Renal cortical epithelial cell (primary cell): ENCODE measurements around the gene VPS25. TPM values are rescaled to one million over a fixed set of nuclear protein-coding genes. Genes with fewer than 3 reads are reported as not detected.
"Not testable (repeated sequence)": the region's sequence is repeated elsewhere in the genome, so short reads cannot be mapped to it uniquely, and the experiment has no call there.

ENCODE experiments used
- DNase-seq: peaks from one replicate; pipeline ENCODE4 v3.0.0-alpha.2; 2011; ENCODE audit warnings: low read depth
- total RNA-seq: library from RNA; depleted of rRNA; stranded (reverse); fragments of >200 nt; gene quantifications from 2 replicates; pipeline ENCODE4 v1.2.3, GENCODE V29; 2014

The VPS25 gene
- total RNA-seq = 70.5 and 148 TPM in 2 replicates

DNA sequence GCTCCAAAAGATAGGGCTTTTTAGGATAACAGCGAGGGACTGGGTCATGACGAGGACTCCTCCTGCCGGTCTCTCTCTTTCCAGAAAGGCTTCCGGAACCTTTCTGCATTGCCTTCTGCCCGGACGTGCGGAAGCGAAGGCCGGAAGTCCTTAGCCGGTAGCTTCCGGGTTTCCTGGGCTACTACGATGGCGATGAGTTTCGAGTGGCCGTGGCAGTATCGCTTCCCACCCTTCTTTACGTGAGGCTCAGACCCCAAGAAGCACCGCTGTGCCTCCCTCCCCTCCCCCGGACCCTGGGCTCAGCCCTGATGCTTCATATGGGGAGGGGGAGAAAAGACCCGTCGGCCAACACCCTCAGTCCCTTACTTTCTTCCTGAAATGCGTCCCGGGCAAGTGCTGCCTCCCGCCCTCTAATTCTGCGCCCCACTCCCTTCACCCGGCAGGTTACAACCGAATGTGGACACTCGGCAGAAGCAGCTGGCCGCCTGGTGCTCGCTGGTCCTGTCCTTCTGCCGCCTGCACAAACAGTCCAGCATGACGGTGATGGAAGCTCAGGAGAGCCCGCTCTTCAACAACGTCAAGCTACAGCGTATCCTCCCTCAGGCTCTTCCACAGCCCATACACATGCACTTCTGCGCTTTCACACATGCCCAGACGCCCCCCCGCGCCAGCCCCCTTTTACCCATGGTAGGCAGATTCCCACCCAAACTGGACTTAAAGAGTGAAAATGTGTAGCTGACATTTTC, at the start of gene VPS25:
Gene VPS25, plus strand, starts transcription at position 160 of the 746 bp plus-strand sequence. Its CDS starts 27 bp downstream, at position 187.
- DNase-seq = peak; percentile 71

DNA sequence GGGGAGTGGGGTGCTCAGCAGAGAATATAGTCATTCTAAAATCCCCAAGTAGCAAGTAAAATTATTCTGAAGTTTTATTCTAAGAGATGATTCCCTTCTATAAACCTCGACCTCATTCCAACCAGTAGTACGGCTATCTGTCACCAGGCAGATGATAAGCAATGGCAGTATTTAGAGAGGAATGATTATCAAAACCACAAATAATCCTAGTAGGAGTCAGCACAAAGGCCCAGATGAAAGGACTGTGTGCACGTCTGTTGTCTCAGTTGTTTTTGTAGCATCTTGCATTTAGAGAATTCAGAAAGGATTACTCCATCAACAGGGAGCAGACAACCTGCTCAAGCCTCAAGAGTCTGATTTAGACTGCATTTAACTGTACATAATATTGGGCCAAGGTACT, 49.6 kb upstream of the VPS25 start:
- no peak for DNase-seq

- no peak for DNase-seq
Observed at GRCh38 chr17:42725143-42725542, 48.1 kb upstream of the VPS25 start.

GRCh38 chr17:42740699-42741098, 32.5 kb upstream of the VPS25 start:
- DNase-seq = no peak

DNA sequence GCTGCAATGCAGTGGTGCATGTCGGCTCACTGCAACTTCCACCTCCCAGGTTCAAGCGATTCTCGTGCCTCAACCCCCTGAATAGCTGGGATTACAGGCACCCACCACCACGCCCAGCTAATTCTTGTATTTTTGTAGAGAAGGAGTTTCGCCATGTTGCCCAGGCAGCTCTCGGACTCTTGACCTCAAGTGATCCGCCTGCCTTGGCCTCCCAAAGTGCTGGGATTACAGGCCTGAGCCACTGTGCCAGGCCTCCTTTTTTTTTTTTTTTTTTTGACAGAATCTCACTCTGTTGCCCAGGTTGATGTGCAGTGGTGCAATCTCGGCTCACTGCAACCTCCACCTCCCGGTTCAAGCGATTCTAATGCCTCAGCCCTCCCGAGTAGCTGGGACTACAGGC, 30.3 kb upstream of the VPS25 start:
- DNase-seq = not testable (repeated sequence)

DNA sequence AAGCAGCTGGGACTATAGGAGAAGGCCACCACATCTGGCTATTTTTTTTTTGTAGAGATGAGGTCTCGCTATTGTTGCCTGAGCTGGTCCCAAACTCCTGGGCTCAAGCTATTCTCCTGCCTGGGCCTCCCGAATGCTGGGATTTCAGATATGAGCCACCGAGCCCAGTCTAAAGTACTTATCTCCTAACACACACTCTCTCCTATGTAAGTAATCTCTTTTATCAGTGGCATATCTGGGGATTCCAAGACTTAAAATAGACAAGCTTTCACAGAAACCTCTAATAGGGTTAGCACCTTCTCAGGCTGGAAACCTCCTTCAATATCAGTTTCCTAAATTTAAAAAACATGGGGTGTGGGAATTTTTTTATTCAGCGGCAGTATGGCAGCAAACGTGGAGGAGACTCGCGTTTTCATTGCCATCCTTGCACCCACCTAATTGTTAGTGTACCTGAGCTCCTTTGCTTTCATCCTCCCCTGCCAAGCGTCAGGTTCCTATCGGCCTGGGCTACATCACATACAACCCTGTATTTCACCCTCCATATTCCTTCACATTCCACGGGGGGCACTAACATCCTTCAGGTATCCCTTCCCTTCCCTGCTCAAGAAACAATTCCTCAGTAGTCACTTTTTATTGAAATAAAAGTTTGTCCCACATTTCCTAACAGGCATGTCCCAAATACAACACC, 29.5 kb upstream of the VPS25 start:
- no peak for DNase-seq

DNA sequence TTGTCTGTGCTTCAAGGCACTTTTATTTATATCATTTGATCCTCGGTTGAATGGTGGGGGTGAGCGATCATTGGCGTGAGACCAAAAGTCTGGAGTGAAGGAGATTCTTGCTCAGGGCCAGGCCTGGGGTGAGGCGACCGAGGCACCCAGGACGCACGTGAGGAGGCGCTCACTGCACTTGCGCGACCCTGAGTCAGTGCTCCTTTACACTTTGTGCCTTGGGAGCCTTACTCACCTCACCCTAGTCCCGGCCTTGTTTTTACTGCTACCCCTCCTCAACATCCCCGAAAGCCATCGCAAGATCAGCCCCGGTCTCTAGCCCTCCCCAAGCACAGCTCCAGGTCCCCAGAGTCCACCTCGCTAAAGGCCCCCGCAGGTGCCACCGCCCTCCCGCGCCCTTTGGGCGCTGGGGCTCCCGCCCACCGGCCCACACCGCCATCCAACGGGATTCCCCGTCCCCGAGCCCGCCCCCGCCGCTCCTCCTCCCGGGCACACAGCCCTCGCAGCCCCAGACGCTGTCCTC, 28.9 kb upstream of the VPS25 start:
- DNase-seq = peak; percentile 52

DNA sequence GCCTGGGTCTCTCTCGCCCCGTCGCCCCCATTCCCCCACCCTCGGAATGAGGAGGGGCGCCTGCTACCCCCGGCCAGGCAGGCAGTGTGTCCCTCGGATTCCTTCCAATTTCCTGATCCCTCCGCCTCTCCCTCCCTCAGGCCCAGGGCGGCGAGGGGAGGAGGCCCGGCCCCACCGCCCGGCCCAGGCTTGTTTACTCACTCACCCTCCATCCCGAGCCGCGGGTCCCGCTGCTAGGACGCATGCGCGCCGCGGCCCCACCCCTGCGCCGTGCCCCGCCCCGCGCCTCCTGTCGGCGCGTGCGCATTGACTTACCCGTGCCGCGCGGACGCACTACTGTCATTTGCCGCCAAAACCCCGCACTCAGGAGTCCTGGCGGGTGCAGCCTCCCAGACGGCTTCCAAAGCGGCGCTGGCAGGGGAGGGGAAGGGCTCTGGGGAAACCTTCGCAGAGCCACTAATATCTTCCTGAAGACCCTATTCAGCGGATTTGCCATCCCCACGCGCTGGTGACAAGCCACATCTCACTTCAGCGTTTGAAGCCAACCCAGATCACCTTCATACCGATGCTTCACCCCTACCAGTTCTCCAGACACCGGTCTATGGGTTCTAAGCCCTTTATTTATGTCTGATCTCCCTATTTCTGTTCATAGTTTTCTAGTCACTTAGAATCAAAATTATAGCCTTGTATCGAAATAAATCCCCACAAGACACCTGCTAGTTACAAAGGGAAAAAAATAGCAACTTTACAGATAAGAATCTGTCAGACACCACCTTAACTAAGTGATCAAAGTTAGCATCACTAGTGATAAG, 28.2 kb upstream of the VPS25 start, which contains the start of gene EZH1:
Gene EZH1, minus strand, starts transcription at position 235 of the 812 bp plus-strand sequence. CDS start 16,099 bp downstream, outside the sequence.
- peak; percentile 66 for DNase-seq

DNA sequence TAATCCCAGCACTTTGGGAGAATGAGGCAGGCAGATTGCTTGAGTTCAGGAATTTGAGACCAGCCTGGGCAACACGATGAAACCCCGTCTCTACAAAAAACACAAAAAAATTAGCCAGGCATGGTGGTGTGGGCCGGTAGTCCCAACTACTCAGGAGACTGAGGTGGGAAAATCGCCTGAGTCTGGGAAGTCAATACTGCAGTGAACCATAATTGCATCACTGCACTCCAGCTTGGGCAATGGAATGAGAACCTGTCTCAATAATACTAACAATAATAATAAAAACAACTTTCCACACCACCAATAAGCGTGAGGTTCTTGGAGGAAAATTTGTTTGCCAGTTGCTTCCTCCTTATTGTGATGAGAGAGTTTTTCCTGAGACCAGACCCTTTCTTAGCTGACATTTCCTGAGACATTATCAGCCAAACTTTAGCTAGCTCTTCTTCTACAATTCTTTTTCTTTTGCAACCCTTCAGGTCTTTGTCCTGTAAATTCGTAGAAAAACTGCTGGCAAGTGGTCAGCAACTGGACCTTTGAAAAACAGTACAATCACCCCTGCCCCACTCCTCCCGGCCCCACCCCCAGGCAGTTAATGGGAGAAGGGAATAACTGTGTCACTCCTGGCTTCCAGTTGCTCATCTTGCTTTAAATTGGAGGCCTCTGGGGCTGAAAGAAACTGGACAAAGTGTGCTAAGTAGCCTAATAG, 24.9 kb upstream of the VPS25 start:
- DNase-seq = no peak

DNA sequence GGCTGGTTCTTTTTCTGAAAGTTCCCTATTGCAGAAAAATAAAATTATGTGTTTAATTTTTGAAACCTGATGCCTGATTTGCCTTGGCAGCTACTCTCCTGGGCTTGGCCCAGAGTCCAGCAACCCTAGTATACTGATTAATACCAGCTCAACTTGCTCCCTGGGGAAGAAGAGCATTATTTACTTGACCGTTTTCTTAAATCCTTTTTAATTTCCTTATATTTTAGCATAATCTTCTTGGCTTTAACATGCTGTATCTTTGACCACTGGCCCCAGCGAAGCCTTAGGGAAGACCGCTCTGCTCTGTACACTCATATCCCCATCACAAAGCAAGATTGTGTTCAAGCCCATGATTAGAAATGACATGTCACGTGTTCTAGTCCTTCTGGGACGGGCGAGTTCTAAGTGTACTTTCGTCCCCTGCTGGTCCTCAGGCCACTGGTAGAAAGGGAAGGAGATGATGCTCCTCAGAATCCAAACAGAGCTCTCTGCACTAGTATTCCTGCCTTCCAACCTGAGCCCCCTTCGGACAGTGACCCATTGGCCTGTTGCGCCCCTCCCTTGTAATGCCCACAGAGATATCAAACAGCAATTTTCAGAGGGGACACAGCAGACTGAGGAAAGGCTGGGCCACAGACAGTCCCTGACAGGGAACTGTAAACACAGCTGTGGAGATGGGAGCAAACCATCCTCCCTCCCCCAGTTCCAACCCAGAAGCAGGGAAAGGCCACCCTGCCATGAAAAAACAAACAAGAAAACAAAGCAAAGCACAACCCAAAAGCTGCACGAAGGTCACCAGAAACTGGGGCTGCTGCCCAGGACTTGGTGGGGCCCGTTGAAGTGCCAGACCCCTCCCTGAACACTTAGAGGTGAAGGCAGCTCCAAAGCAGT, 24.1 kb upstream of the VPS25 start:
- DNase-seq = no peak

DNA sequence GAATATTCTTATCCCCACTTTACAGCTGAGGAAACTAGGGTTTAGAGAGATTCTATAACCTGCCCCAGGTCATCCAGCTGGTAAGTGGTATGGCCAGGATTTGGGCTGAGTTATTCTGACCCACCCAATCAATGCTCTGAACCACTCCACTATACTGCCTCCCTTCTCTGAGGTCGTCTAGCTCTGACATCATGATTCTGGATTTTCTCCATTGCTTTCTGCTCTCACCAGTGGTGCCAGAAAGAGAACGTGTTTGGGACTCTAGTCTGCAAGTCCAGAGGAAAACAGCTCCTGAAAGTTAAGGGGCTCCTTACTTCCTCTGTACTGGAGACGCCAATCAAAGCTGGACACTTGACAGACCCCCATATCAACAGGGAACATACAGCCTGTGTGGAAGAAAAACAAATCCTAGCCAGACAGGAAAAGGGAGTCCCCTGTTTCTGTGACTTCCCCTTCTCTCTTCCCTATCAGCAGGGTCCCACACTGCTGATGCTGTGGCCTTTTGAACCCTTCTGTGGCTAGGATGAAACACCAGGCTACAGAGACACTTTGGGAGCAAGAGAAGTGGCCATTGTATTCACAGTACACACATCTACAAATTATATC, 22.4 kb upstream of the VPS25 start:
- DNase-seq = no peak

- DNase-seq = no peak
Observed at GRCh38 chr17:42751628-42752027, 21.6 kb upstream of the VPS25 start.

- peak; percentile 92 for DNase-seq
Observed at GRCh38 chr17:42754782-42755181, 18.5 kb upstream of the VPS25 start.

DNA sequence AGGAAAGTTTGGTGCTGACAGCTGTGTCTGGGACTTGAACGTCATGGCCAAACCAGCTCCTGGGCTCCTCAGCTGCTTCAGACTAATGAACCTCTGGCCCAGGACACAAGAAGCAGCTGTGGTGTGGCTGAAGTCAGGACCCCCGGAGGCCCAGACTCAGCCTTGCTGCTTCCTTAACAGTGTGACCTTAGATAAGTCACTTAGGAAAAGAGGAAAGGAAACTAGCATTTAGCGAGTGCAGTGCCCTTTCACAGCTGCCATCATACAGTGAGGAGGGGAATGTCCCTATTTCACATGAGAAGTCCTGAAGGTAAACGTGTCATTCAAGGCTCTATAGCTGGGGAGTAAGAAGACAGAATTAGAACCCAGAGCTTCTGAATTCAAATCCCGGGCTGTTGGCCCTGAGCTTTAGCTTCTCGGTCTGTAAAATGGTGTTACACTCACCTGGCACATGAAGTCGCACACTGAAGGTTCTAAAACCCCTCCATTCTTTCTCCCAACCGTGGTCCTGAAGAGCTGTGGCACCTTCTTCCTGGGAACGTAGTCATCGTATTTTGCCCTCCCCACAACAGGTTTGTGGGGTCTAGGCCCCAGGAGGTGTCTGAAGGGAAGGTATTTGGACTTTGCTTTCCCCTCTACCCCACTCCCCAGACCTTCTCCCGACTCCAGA, 13.1 kb upstream of the VPS25 start:
- no peak for DNase-seq

GRCh38 chr17:42760652-42761581, 12.3 kb upstream of the VPS25 start, which contains the start of gene RAMP2:
Gene RAMP2, plus strand, starts transcription at chr17:42761227. Its CDS starts 35 bp downstream, at chr17:42761262.
- no peak for DNase-seq

DNA sequence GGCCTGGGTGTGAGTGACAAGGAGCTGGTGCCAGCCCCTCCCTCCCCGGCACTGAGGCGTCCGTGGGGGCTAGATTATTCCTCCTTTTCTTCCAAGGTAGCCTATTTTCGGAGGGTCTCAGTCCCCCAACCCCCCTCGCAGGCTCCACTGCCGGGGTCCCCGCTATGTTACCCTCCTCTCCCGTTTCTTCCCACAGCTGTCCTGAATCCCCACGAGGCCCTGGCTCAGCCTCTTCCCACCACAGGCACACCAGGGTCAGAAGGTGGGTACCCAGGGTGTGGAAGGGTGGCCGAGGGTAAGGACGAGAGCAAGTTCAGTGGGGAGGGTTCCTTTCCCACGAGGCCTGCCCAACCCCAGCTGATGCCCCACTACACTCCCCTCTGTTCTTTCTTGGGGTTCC, 11.6 kb upstream of the VPS25 start:
- DNase-seq = no peak

GRCh38 chr17:42766124-42766523, 7.1 kb upstream of the VPS25 start:
- DNase-seq = peak; percentile 32

DNA sequence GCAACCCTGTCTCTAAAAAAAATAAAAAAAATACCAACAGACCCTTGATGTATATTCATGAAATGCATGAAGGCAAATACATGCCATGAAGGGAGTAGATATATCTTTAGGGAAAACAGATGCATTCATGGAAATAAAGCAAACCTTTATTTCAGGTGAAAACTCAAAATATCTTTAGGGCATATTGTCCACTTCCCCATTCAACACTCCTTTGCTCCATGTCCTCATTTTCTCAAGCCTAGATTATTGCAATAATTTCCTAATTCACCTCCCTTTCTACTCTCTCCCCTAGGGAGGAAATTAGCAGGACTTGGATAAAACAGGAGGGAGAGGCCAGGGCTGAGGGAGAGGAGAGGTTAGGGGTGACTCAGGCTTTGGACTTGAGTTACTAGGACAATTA, 5.7 kb upstream of the VPS25 start:
- no peak for DNase-seq
